GM18499 (cell line): ENCODE measurements around the gene CASP6.
A peak's percentile ranks its signal among the peaks of the same experiment; 100 is the strongest.

Source experiments
- ATAC-seq: cut with Tn5 transposase; IDR thresholded peaks from one replicate; pipeline ENCODE4 v1.9.1; 2021; ENCODE audit warnings: moderate number of reproducible peaks; ENCODE audit not compliant: insufficient read depth, unreplicated experiment

Gene CASP6

DNA sequence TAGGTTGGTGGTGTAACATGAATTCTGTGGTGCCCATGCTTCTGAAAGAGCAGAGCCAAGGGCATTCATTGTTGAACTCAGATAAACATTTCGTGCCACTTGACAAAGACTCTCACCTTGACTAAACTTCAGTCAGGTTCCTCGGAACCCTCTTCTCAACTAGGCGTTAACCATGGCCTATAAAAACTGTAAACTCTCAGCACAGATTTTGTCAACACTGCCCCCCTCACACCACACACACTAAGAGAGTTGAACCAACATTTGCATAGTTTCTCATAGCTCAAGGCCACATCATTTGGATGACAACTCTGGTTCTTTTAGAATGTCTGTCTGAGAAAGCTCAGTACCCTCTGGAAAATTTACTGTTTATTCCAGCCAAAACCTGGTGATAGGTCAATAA, 28.1 kb downstream of the CASP6 start:
- ATAC-seq: no peak

DNA sequence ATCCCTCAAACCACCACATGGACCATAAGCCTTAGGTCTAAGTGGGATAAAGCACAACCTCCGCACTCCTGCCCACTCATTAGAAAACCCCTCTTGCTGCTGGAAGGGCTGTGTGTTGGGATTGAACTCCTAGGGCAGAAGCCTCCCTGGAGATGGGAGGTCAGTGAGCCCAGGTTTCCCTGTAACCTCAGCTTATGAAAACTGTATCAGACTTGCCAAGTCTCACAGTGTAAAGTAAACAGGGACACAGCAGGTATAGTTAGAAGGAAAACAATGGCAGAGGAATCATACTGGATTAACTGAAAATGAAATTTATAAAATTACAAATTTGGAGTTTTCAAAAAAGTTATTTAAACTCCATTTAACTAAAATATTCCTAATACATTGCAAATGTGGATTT, 29.9 kb downstream of the CASP6 start:
- ATAC-seq: no peak

DNA sequence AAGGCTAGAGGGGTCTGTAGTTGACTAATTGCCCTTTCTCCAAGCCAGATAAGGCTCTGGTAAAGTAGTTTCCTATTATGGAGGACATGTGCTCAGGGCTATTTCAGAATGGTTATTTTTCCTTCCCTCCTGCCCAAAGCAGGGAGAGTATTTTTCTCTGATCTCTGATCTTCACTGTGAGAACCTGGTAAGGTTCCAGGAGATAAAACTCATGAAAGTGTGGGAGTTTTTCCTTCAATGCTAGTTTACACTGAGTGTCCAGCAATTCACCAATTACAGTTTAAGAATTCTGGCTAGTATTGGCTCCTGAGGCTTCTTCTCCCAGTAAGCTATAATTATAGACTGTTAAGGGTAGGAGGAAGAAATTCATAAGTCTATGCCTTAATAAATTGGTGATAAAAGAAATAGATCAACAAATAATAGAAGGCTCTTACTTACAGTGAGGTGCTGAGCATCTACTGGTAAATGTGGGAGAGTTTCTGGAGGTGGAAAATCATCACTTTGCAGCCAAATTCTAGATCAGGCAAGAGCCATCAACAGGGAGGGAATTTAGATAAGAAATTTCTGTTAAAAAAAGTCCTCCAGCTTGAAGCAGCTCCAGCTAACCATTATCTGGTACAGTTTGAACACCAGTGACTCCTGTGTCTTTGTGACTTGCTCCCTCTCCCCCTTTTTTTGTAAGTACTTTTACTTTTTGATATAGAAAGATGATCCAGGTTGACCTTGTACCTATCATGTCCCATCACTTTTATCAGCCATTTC, 30.9 kb downstream of the CASP6 start:
- ATAC-seq: no peak

DNA sequence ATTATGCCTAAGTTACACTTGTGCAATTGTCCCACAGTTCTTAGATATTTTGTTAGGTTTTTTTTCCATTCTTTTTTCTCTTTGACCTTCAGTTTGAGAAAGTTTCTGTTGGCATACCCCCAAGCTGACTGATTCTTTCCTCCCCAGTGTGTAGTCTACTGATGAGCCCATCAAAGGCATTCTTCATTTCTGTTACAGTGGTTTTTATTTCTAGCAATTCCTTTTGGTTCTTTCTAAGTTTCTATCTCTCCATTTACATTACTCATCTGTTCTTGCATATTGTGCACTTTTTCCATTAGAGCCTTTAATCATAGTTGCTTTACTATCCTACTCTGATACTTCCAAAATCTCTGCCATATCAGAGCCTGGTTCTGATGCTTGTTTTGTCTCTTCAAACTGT, 31.9 kb downstream of the CASP6 start:
- ATAC-seq: no peak

DNA sequence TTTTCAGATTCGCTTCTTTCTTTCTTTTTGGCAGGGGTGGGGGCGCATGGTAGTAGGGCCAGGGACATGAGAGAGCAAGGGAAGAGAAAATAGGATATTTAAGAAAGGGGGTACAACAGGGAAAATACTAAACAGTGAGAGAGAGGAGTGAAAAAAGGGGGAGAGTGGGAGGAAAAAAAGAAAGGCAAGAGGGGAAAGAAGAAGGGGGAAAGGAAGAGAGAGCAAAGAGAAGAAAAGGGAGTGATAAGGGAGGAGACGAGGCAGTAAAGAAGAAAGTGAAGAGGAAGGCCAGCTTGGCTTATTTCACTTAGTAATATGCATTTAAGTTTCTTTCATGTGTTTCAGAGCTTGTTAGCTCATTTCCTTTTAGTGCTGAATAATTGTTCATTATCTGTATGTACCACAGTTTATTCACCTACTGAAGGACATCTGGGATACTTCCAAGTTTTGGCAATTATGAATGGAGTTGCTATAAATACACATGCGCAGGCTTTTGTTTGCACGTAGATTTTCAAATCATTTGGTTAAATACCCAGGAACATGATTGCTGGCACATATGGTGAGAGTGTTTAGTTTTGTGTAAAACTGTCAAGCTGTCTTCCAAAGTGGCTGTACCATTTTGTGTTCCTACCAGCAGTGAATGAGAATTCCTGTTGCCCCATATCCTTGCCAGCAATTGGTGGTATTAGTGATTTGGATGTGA, 37.3 kb downstream of the CASP6 start:
- ATAC-seq: no peak

DNA sequence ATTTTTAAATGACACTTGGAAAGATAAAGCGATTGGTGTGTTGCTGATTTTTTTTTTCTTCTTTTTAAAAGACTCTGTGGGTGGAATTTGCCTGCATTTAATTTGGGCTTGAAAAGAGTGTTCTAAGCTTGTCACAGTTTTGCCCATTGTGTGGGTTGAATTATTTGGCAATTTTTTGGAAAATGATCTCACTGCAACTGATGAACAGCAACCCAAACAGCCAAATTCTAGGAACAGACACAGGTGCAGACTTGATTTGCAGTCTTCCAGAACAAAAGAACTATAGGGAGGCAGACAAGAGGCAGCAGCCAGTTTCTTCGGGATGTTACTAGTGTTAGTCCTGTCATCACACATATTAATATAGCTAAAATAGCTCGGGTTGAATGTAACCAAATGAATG, 40.5 kb downstream of the CASP6 start:
- ATAC-seq: no peak

DNA sequence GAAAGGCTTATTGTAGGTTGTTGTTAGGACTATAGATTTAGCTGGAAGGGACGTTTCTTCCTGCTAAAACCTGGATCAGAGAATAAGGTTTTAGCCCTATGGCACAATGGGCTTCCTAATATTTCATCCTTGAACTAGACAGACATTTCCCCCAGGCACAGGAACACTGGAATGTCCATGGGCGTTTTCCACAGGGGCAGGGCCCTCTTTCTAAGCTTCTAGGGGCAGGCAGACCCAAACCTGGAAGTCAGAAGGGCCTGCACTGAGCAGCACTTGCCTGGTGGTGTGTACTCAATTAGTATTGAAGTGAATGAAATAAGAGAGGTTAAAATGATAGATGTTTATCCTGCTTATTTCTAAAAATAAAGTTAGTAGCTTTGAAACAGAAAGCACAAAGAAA, 41.1 kb downstream of the CASP6 start:
- no peak for ATAC-seq

DNA sequence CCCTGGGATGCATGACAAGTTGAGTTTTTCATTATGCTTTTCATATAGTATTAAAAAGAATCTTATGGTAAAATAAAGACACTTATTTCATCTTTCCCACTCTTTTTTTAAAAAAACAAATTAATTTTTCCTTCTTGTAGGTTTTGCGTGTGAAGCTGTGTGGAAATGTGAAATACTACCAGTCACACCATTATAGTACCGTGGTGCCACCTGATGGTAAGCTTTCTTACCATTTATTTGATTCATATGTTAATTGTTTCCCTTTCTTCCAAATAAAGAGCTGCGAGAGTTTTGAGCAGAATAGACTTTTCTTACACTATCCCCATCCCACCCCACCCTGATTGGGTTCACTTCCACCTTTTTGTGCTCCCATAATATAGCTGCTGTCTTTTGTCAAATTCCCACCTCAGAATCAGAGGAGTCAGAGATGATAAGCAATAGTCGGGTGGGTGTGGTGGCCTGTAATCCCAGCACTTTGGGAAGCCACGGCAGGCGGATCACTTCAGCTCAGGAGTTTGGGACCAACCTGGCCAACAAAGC, 44.3 kb downstream of the CASP6 start:
- no peak for ATAC-seq

DNA sequence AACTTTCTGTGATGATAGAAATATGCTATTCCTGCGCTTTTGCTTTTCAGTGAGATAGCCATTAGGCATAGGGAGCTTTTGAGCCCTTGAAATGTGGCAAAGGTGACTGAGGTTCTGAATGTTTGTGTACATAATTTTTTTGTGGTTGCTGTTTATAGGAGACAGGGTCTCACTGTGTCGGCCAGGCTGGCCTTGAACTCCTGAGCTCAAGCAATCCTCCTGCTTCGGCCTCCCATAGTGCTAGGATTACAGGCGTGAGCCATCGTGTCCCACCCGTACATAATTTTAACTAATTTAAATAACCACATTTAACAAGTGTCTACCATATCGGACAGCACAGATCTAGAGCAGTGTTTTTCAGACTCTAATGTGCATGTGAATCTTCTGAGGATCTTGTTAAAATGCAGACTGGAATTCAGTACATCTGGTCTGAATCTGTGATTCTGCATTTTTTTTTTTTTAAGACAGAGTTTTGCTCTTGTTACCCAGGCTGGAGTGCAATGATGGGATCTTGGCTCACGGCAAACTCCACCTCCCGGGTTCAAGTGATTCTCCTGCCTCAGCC, 45.3 kb downstream of the CASP6 start:
- ATAC-seq: no peak

DNA sequence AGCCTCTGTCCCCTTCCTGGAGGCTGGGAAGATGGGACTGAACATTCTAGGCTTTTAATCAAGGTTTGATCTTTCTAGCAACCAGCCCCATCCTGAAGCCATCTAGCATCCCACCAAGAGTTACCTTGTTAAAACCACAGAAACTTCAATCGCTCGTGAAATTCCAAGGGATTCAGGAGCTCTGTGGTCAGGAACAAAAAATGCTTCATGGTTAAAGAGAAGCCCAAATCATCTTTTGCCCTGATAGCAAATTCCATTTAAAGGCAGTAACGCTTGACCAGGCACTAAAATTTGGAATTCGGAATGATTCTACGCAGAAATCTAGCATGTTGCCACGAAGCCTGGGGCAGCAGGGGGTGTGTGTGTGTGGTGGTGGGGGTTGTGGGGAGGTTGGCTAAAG, 47.8 kb downstream of the CASP6 start:
- no peak for ATAC-seq

DNA sequence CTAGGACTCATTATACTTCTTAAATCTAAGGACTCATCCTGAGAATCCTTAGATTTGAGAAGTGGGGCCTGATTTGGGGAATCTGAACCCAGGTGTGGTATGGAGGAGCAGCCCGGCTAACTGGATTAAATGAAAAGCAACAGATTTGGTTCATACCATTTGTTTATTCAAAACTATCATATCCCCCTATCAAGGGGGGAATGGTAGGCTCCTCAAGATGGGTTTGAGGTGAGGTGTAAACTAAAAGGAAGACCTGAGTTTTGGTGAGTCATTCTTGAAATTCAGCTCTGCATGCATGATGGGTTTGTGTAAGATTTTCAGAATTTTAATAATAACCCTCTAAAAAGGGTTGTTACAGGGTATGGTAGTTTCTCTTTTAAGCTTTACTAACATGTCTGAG, 53.4 kb downstream of the CASP6 start:
- peak; percentile 93 for ATAC-seq

DNA sequence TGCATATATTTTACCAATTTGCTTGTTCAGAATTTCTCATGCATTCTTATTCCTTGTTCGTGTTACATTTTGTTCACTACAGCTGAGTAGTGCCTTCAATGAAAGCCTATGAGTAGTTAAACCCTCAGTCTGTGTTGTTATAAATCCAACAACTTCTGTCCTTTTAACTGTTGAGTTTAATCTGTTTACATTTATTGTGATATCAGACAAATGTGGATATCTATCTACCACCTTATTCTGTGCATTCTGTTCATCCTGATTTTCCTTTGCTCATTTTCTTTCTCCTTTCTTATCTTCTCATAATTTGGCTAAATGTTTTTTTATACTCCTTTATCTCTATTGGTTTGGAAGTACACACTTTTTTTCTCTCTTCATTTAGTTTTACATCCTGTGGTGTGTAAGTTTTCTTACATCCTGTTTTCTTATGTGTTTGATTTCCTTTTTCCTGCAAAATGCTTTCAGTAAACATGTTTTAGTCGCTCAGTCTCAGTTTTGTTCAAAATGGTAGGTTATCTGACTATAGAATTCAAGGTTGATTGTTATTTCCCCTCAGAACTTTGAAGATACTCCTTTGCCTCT, 54.2 kb downstream of the CASP6 start:
- ATAC-seq: no peak

DNA sequence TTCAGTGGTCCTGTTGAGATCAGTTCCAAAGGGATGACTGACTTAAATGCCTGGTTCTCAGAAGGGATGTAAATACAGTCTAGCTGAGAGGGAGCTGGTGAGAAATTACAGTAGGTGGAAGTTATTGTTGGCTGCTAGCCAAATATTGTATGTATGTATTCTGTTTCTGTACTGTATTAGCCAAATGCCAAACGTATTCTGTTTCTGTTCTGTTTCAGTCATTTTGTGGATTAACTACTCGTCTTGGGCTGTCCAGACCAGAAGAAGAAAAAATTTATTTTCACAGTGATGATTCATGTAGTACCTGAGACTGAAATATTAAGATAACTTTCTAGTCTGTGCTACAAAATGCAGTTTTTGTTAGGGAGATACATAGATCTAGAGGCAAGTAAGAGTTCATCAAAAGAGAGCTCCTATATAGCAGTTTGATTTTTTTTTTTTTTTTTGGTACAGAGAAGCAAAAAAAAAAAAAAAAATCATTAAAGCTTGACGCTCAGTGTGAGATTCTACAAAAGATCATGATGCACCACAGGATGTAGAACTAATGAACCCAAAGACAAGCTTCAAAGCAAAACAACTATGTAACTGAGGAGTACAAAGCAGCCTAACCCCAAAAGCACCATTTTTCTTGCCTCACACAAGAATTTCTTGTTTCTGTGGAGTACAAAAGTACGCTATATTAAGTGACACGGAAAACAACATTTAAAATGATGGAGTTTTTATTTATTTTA, 54.8 kb downstream of the CASP6 start:
- ATAC-seq: peak; percentile 48

DNA sequence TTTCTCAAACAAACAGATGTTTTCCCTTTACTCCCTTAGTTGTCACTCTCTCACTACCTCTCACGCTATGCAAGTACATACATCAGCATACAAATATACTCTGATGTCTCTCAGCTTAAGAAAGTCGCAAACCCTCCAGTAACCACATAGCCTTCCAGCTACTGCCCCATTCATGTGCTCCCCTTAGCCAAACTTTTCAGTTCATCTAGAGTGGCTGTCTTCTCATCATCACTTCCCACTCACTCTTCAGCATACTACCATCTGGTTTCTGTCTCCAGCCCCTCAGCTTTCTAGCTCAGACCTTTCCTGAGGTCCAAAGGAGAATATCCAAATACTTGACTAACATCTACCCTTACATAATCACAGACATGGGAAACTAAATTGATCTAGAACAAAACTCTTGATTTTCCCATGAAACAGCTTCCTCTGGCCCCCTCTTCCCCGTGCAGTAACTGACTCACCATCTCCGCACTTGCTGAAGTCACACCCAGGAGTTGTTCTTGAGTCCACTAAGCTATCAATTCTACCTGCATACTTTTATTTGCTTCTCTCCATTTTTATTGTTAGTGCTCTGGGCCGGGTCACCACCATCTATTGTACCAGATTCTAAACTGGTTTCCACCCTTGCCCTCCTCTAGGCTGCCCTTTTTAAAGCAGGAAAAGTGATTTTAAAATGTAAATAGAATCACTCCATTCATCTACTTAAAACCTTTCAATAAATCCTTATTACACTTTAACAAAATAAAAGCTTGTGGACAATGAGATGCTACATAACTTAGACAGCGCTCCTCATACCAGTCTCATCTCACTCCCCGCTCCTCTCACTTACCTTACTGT, 57.2 kb downstream of the CASP6 start:
- no peak for ATAC-seq

DNA sequence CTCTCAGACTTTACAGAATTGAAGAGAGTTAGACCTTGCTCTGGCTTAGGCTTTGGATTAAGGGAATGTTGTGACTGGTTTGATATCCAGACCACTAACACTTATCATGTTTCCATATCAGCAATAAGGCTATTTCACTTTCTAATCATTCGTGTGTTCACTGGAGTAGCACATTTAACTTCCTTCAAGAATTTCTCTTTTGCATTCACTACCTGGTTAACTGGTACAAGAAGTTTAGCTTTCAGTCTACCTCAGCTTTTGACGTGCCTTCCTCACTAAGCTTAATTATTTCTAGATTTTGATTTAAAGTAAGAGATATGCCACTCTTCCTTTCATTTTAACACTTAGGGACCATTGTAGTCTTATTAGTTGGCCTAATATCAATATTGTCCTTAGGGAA, 62.6 kb downstream of the CASP6 start:
- no peak for ATAC-seq
